ENCODE results near the gene MVB12B.

MVB12B gene

GRCh38 chr9:126296687-126297086, 29.9 kb upstream of the MVB12B start:
- DNase-seq (ENCODE audit: low read depth) = no peak
- TF ChIP-seq, protein P1, sequence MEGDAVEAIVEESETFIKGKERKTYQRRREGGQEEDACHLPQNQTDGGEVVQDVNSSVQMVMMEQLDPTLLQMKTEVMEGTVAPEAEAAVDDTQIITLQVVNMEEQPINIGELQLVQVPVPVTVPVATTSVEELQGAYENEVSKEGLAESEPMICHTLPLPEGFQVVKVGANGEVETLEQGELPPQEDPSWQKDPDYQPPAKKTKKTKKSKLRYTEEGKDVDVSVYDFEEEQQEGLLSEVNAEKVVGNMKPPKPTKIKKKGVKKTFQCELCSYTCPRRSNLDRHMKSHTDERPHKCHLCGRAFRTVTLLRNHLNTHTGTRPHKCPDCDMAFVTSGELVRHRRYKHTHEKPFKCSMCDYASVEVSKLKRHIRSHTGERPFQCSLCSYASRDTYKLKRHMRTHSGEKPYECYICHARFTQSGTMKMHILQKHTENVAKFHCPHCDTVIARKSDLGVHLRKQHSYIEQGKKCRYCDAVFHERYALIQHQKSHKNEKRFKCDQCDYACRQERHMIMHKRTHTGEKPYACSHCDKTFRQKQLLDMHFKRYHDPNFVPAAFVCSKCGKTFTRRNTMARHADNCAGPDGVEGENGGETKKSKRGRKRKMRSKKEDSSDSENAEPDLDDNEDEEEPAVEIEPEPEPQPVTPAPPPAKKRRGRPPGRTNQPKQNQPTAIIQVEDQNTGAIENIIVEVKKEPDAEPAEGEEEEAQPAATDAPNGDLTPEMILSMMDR (IDR thresholded peaks at IDR 0.05; ENCODE audit: control insufficient read depth, extremely low read depth, insufficient read depth) = no peak
- H3K4me3 ChIP-seq (ENCODE audit: low read depth, low read length) = no peak overlapping the region

DNA sequence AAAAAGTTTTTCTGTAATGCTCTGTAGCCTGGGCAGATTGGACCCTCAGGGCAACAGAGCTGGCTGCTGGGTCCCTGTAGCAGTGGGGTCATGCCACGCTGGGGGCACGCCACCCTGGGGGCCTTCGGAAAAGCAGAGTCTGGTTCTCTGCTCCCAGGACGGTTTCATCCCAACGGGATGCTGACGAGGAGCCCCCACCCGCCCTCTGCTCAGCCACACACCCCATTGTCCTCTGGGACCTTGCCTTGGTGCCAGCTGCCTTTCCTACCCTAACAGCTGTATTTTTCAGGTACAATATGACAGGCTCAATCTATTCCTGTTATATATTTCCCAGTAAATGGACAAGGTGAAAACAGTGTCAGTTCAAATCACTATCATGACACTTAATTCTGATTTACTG, 29.0 kb upstream of the MVB12B start:
- TF ChIP-seq, protein P1 (IDR thresholded peaks at IDR 0.05; ENCODE audit: control insufficient read depth, extremely low read depth, insufficient read depth) = no peak
- no peak overlapping the region for H3K4me3 ChIP-seq (ENCODE audit: low read depth, low read length)
- no peak for DNase-seq (ENCODE audit: low read depth)

DNA sequence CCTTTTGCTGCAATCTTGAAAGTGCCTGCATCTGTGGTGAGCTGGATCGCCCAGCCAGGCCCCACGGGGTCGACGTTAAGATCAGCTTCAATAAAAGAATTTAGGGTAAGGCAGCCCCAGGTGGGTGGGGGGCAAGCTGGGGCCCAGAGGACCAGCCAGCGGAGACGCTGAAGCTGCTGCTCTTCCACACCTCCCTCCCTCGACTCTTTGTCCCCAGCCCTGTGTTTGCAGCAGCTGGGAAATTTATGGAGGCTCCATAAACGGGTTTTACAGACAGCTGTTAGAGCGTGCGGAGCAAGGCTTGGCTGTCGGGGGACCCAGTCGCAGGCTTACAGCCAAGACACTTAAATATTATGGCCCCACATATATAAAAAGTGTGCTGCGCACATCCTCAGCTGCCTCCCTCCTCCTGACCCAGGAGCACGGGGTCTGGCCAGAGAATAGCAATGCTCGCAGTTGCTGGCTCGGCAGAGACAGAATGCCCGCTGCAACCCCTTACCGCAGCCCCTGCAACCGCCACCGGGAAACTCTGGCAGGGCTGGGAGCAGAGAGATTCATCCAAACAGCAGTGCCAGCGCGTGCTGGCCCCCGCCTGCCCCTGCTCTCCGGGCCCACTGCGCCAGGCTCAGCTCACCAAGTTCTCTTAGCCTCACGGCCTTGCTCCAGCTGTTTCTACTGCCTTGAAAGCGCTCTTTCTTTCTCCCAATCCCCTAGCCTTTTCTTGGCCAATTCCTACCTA, 28.4 kb upstream of the MVB12B start:
- DNase-seq (ENCODE audit: low read depth) = no peak
- H3K4me3 ChIP-seq (ENCODE audit: low read depth, low read length) = no peak overlapping the region
- TF ChIP-seq, protein P1 (IDR thresholded peaks at IDR 0.05; ENCODE audit: control insufficient read depth, extremely low read depth, insufficient read depth) = no peak

- no peak overlapping the region for H3K4me3 ChIP-seq (ENCODE audit: low read depth, low read length)
- TF ChIP-seq, protein P1 (IDR thresholded peaks at IDR 0.05; ENCODE audit: control insufficient read depth, extremely low read depth, insufficient read depth) = no peak
- DNase-seq (ENCODE audit: low read depth) = no peak
These were observed 26.8 kb upstream of the MVB12B start for GRCh38 chr9:126299706-126300276.

DNA sequence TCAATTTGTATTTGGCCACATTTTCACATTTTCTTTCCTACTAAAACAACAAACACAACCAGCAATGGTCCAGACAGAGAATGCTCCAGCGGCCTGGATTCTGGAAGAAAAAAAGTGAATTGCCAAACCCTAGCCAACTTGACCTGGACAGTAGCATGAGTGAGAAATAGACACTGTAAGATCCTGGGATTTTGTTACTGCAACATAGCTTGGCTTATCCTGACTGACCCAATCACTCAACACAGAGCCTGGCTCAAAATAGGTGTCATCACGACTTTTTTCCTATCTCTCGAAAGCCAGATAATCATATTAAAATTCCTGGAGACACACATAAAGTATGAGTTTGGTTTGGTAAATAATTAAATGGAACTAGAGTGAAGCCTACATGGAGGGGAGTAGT, 25.4 kb upstream of the MVB12B start:
- H3K4me3 ChIP-seq (ENCODE audit: low read depth, low read length) = no peak overlapping the region
- TF ChIP-seq, protein P1 (IDR thresholded peaks at IDR 0.05; ENCODE audit: control insufficient read depth, extremely low read depth, insufficient read depth) = no peak
- DNase-seq (ENCODE audit: low read depth) = no peak

DNA sequence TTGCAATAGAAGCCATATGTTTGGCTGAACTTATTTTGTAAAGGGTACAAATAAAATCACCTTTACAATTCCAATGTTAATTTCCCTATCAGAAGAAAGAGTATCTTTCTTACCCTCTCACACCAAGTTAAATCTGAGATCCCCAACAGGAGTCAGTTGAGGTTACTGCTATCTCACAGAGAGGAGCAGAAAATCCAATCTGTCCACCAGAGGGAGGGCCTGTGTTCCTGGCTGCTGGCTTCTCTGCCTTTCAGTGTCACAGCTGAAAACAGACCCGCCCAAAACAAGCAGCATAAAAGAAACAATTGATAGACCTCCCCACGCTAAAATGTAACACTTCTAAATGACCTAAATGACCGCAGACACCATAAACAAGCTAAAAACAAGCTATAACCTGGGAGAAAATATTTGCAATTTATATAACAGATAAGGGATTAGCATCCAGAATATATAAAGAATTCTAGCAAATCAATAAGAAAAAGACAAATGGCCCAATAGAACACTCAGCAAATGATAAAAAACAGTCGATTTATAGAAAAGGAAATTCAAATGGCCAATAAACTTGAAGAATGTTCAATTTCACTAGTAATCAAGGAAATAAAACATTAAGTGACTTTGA, 24.5 kb upstream of the MVB12B start:
- TF ChIP-seq, protein P1 (IDR thresholded peaks at IDR 0.05; ENCODE audit: control insufficient read depth, extremely low read depth, insufficient read depth) = peak; percentile 88
- H3K4me3 ChIP-seq (ENCODE audit: low read depth, low read length) = no peak overlapping the region
- DNase-seq (ENCODE audit: low read depth) = peak; percentile 32

Data from LNCaP clone FGC (cell line).